22Rv1 (cell line): ENCODE measurements around the gene OGA.

Experiments
- ZFX ChIP-seq: fragments of 450-650 bp; IDR thresholded peaks from 2 replicates; pipeline ENCODE4 v1.6.1; 2017; ENCODE audit warnings: antibody characterized with exemption, borderline replicate concordance
- TF ChIP-seq, protein P1 (sequence below): fragments of 450-650 bp; IDR thresholded peaks from 2 replicates; pipeline ENCODE4 v1.5.1; 2017; ENCODE audit warnings: mild to moderate bottlenecking

DNA sequence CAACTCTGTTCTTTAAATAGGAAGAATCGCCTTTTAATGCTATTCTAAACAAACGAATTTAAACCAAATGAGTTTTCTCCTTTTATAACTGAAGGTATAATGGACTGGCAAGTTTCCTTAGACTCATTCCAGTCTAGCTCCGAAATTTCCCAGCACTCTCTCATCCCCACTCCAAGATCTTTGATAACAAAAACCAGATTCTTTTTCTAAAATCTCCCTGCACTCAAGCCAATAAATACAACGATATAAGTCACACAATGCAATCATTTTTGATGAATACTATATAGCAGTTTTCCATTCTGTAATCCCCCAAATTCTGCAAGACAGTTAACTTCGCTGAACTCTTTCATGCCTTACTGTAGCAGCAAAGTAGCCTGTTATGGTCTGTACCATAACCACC is 1.9 kb downstream of the OGA start:
- TF ChIP-seq, protein P1, sequence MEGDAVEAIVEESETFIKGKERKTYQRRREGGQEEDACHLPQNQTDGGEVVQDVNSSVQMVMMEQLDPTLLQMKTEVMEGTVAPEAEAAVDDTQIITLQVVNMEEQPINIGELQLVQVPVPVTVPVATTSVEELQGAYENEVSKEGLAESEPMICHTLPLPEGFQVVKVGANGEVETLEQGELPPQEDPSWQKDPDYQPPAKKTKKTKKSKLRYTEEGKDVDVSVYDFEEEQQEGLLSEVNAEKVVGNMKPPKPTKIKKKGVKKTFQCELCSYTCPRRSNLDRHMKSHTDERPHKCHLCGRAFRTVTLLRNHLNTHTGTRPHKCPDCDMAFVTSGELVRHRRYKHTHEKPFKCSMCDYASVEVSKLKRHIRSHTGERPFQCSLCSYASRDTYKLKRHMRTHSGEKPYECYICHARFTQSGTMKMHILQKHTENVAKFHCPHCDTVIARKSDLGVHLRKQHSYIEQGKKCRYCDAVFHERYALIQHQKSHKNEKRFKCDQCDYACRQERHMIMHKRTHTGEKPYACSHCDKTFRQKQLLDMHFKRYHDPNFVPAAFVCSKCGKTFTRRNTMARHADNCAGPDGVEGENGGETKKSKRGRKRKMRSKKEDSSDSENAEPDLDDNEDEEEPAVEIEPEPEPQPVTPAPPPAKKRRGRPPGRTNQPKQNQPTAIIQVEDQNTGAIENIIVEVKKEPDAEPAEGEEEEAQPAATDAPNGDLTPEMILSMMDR = no peak
- TF ChIP-seq ZFX = no peak
